Upper lobe of left lung (tissue), 4 donors: ENCODE data around the gene MORF4L1.

Experiments used
- CTCF ChIP-seq, 6 experiments: fragments of 450-650 bp in 4 of 6; fragments of 200-600 bp in 2 of 6; sonication (generic) in 2 of 6; IDR thresholded peaks; one replicate each; pipeline ENCODE4 v1.5.1; 2016 to 2019; ENCODE audit warnings: antibody characterized with exemption in 6 of 6
- POLR2A ChIP-seq, 4 donors: fragments of 450-650 bp; IDR thresholded peaks; one replicate each; pipeline ENCODE4 v1.5.1; 2016 to 2017; ENCODE audit warnings: antibody characterized with exemption in 4 of 4, mild to moderate bottlenecking in 2 of 4
- POLR2AphosphoS5 ChIP-seq, 2 donors: sonication (generic); formaldehyde crosslinking; IDR thresholded peaks; one replicate each; pipeline ENCODE4 v1.5.1; 2017; ENCODE audit warnings: antibody characterized with exemption in 2 of 2

GRCh38 chr15:78909791-78910228, 37.1 kb downstream of the MORF4L1 start:
- no peak for TF ChIP-seq POLR2A (IDR thresholded peaks at IDR 0.05)
- peak in 5 of 6 experiments; percentile 50 to 69 (median 62) for TF ChIP-seq CTCF (IDR thresholded peaks at IDR 0.05)
- TF ChIP-seq POLR2AphosphoS5 (IDR thresholded peaks at IDR 0.05) = no peak
